Activated CD4-positive, CD25-positive, alpha-beta regulatory T cell treated with anti-CD3 and anti-CD28 coated beads, Interleukin-2, amount 50 U/mL, for 24 hours (primary cell): ENCODE data around the gene ABCC12.
A peak's percentile ranks its signal among the peaks of the same experiment; 100 is the strongest.

Source experiments
- ATAC-seq, 2 donors: fragments of 150-1000 bp; cut with Tn5 transposase; one replicate each; pipeline ENCODE4 v1.10.0; 2021; ENCODE audit warnings: mild to moderate bottlenecking in 1 of 2, moderate library complexity in 1 of 2

ABCC12 gene

GRCh38 chr16:48131201-48131935 lies 24.4 kb downstream of the ABCC12 start:
- no peak for ATAC-seq

DNA sequence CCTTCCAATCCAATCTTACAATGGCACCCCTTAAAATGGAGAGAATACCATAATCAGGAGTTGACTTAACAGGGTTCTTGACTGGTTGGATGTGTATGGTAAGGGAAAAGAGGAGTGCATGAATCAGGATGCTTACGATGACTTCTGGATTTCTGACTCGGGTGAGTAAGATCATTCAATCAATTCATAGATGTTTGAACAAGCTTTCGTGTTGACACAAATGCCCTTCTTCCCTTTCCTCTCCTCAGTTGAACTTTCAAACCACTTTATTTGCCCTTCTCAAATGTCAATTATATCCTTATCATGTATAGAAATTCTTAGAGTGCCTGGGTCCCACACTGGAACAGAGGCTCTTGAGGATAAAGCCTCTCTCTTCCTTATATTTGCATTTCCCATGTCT lies 25.9 kb downstream of the ABCC12 start:
- no peak for ATAC-seq

- ATAC-seq: no peak
These were observed 27.0 kb downstream of the ABCC12 start for GRCh38 chr16:48128769-48129168.

DNA sequence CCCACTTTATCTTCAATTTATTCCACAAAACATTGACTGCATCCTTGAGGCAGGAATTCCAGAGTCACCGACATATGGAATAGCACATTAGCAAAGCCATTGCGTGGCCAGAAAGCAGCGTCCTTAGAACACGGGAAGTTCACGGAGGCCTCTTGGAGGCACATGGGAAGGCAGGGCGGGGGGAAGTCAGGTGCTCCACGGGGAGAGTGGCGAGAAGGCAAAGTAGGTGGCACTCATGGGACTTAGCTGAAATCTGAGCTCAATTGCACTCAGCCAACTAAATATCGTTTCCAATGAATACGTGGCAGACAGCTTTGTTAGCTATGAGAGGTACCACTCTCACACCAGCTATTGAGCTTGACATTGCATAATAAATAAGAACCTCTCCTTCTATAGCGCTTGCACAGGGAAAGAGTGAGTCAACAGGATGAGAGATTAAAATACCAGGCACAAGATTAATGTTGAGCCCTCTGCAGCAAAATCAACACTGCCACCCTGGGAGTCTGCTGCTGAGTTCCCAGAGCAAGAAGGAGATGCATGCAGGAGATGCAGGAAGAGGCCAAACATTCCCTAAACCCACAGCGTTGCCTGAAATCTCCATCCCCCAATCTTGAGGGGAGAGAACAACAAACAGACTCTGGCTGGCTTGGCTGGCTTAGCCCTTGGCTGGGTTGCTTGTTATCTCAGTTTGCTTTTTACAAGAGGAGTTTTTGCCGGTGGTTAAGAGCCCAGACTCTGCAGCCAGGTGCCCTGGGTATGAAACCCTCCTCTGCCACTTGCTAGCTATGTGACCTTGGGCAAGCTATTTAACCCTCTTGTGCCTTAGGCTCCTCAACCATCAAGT lies 28.8 kb downstream of the ABCC12 start:
- ATAC-seq: no peak

DNA sequence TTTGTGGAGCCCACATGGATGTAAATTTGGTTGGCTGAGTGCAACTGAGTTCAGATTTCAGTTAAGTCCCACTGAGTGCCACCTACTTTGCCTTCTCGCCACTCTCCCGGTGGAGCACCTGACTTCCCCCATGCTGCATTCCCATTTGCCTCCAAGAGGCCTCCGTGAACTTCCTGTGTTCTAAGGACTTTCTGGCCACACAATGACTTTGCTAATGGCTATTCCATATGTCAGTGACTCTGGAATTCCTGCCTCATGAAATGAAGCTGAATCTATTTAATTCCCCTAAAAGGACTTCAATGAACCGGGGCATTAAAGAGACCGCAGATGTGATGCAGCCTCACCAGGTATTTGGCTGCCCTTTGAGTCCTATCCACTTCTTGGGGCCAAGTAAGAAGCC lies 29.9 kb downstream of the ABCC12 start:
- no peak for ATAC-seq

DNA sequence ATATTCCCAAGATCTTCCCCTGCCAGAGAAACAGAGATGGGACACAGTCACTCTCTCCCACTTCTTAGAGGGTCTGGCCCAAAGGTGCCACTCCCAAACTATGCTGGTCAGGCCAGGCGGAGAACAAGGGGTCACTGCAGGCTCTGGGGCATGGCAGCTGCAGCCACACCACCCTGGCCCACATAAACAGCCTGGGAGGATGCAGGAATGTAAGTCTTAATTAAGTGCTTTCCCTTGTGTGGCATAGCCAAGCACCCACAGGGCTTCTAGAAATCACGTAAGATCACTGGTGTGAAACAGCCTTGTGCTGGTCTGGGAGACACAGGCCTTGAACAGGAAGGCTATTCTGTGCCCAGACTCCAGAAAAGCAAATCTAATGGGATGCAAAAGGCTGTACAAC lies 31.5 kb downstream of the ABCC12 start:
- ATAC-seq: no peak

DNA sequence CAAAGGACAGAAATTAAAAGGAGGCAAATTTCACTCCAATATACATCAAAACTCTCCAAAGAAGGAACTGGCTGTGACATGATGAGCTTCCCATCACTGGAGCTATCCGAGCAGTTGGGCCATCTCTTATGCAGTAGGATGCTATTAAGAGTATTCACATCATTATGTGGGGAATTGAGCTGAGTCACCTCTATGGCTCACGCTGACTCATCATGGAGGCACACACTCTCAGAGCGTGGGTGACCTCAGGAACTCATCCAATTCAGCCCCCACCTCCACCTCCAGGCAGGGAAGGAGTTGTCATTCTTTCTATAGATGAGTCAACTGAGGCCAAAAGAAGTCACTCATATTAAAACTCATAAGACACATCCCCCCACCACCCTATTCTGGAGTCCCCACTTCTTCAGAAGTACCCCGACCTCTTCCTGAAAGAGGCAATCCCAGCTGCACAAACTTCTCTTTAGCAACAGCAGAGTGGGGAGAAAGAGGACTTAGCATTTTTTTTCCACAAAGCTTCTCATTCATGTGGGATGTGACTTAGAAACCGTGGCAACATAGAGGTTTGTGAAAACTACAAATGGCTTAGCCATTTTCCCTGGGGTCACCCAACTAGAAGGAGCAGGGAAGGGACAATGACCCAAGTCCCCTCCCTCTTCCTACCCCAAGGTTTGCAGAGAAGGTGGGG lies 32.5 kb downstream of the ABCC12 start:
- peak; percentile 86 to 89 for ATAC-seq

DNA sequence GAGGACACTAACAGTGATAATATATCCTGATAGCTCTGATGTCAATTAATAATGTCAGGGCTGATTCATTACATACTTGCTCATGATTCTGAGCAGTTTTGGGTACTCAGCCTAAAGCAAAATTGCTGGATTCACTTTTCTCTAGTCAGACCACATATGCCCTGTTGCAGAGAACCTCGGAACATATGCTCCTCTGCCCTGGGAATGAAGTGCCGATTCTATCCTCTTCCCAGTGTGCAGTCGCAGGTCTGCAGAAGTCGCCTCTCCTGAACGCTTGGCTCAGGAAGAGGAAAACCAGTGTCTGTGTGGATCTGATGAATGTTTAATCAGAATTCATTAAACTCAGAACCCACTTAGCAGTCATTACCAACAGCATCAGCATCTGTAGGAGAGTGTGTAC lies 34.5 kb downstream of the ABCC12 start:
- no peak for ATAC-seq

DNA sequence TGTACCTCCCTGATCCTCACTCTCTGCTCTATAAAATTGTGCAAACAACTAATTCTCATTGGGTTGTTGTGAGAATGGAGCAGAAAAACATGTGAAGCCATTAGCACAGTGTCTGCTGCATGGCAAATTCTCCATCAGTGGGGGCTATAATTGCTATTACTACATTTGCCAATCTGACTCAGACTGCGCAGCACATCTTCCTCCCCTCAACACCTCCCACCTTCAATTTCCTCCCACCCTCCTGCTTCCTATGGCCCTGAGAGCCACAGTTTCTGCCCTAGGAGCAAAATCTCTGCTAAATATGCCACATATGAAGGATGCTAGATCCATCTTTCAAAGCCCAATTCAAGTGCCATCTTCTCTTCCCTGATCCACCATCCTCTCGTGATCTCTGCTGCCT lies 37.0 kb downstream of the ABCC12 start:
- no peak for ATAC-seq

DNA sequence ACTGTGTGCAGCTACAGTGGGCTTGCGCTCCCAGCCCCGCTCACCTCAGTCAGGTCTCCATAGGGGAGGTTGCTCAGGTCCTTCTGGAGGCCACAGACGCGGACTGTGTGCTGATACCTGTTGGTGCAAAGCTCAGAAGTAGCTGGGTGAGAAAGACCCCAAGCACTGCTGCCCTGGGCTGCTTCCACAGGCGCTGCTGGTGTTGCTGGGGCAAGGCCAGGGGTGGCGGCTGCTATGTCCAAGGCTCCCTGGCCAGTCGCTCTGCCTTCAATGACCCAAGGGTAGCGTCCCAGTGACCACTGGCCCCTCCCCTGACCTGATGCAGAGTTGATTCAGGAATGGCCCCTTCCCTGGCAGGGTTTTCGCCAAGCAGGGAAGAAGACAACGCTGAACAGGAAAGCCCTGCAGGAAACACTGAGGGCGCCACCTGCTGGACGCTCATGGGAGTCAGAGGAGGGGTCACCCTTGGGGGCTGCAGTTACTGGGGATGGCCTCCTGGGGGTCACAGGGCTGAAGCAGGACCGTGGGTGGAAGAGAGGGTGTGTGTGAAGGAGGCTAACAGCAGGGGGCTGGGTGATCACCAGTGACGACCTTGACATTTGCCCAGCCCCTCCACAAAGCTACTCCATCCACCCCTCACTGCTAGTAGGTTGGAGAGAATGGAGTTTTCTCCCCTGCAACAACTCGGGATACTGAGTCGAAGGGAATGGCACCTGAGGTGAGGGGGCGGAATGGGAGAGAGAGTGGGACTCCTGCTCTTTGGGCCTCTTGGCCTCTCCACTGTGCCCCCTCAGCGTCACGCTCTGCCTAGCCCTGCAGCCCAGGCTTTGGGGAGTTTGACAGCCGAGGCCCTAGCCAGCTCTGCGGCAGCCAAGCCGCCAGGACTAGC lies 38.3 kb downstream of the ABCC12 start:
- ATAC-seq: peak; percentile 63 to 76

DNA sequence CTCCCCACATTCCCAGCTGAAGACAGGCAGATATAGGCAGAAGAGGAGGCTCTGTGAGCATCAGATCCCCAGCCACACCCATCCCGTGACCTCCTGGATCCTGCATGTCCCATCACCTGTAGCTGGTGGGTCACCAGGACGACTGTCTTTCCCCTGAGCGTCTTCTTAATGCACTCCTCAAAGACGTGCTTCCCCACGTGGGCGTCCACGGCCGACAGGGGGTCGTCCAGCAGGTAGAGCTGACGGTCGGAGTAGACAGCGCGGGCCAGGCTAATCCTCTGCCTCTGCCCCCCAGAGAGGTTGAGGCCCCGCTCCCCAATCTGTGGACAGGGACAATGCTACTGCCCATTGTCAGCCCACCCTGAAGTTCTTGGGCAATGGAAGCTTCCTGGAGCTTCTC lies 40.5 kb downstream of the ABCC12 start:
- ATAC-seq: no peak

DNA sequence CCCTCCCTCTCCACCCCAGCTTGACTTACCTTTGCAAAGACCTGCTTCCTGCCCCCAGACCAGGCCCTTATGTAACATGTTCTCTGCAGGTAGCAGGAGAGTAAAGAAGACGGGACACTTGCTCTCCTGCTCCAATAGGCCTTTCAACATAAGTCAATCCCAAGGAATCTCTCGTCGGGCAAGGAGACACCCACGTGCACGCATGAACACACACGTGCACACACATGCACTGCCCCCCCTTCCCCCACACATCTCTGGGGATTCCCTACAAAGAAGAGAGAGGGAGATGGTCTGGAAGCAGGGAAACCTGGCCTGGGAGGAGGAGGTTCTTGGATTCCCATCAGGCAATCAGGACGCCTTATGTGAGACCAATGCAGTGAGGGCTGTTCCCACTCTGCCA lies 41.4 kb downstream of the ABCC12 start:
- no peak for ATAC-seq

DNA sequence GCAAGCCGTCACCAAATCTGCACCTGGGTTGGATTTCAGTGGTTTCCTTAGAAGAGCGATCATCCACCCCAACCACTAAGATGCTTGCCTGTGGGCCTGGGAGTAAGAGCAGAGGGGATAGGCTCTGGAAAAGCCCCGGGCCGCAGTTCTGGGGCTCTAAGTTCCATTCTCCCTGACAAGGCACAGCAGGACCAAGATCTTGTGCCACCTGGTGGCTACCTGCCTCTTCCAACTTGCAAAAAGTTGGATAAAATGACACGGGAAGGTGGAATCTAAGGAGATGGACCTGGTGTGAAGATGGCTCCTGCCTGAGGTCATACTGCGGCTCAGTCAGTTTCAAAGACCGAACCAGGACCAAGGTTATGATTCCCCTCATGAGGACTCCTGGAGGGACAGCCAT lies 42.3 kb downstream of the ABCC12 start:
- no peak for ATAC-seq

GRCh38 chr16:48113001-48113400 lies 42.8 kb downstream of the ABCC12 start:
- ATAC-seq: no peak

- no peak for ATAC-seq
These were observed 43.2 kb downstream of the ABCC12 start for GRCh38 chr16:48112600-48112999.

GRCh38 chr16:48110982-48111381 lies 44.8 kb downstream of the ABCC12 start:
- no peak for ATAC-seq

DNA sequence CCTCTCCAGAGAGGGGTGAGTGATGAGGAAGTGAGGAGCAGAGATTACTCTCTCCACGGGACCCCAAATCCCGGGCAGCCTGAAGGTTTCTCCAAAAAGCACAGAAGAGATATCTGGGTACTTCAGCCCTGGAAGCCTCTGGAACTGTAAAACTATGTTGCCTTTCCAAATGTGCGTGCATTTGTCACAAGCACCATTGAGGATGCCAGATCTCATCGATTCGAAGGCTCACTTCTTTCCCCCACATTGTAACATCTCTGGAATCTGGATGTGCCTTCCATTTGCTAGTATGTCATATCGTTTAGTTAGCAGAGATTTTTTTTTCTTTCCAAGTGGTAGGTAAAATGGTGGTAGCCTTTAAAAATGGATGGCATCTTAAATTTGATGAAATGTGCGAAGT lies 45.8 kb downstream of the ABCC12 start:
- ATAC-seq: no peak

DNA sequence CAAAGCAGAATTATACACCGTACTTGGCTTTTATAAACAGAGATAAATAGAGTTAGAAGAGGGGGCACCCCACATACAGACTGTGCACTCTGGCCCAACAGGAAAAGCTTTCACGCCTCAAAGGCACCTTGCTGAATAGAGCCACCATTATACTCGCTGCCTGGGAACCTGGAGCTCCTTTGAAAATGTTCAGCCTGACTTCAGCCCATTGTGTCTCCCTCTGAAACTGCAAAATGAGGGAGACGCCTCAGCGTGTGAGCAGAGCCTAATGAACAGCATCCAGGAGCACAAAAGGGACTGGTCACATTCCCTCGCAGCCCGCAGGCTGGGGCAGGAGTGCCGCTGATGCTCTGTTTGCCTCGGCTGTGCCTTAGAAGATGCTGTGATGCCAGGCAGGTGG lies 46.3 kb downstream of the ABCC12 start:
- ATAC-seq: no peak

DNA sequence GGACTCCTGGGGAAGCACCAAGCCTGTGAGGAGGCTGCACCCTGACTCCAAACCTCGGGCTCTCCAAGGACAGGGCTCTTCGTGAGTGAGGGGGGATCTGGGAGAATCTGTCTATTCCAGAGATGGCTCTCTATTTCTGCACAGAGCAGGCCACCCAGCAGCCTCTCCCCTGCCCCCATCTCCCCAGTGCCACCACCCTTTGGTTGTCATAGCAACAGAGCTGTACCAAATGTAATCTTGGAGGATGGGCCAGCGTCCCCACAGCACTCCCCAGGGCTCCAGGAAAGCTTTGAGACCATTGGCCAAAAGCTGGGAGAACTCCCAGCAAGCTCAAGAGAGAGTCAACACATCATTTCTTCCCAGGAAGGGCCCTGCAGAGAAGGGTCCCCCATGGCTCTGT lies 49.3 kb downstream of the ABCC12 start:
- ATAC-seq: no peak
